GM19043 (cell line): ENCODE data around the gene DDR2.
"Not testable (repeated sequence)": the region's sequence is repeated elsewhere in the genome, so short reads cannot be mapped to it uniquely, and the experiment has no call there.

Source experiments
- ATAC-seq: cut with Tn5 transposase; IDR thresholded peaks from one replicate; pipeline ENCODE4 v1.9.1; 2021; ENCODE audit warnings: low read depth; ENCODE audit not compliant: unreplicated experiment

DDR2 gene

GRCh38 chr1:162753998-162754585 is 121.8 kb downstream of the DDR2 start:
- no peak for ATAC-seq

GRCh38 chr1:162755306-162755705 is 123.0 kb downstream of the DDR2 start:
- no peak for ATAC-seq

GRCh38 chr1:162756523-162756922 is 124.3 kb downstream of the DDR2 start:
- ATAC-seq, result no peak

GRCh38 chr1:162757476-162757875 is 125.2 kb downstream of the DDR2 start:
- no peak for ATAC-seq

GRCh38 chr1:162765788-162766187 is 133.5 kb downstream of the DDR2 start:
- no peak for ATAC-seq

- ATAC-seq, result no peak
Observed at GRCh38 chr1:162772571-162773154, 140.4 kb downstream of the DDR2 start.

- no peak for ATAC-seq
Observed at GRCh38 chr1:162774007-162774406, 141.7 kb downstream of the DDR2 start.

- ATAC-seq, result no peak
Observed at GRCh38 chr1:162779043-162779442, 146.8 kb downstream of the DDR2 start.

- ATAC-seq, result no peak
Observed at GRCh38 chr1:162782671-162783070, 150.4 kb downstream of the DDR2 start.

GRCh38 chr1:162784926-162785325 is 152.7 kb downstream of the DDR2 start:
- not testable (repeated sequence) for ATAC-seq

- ATAC-seq, result not testable (repeated sequence)
Observed at GRCh38 chr1:162788783-162789182, 156.5 kb downstream of the DDR2 start.

- ATAC-seq, result peak; percentile 99
Observed at GRCh38 chr1:162790303-162790984, 158.2 kb downstream of the DDR2 start, which contains the start of gene HSD17B7. HSD17B7 (plus strand) TSS chr1:162790702; CDS start chr1:162790801, 99 bp downstream.

- not testable (repeated sequence) for ATAC-seq
Observed at GRCh38 chr1:162790985-162791357, 158.7 kb downstream of the DDR2 start.

- ATAC-seq, result not testable (repeated sequence)
Observed at GRCh38 chr1:162794284-162794683, 162.0 kb downstream of the DDR2 start.

GRCh38 chr1:162796617-162797279 is 164.5 kb downstream of the DDR2 start:
- not testable (repeated sequence) for ATAC-seq

GRCh38 chr1:162799995-162800830 is 167.9 kb downstream of the DDR2 start:
- not testable (repeated sequence) for ATAC-seq

GRCh38 chr1:162807503-162807902 is 175.2 kb downstream of the DDR2 start:
- not testable (repeated sequence) for ATAC-seq

GRCh38 chr1:162812357-162812756 is 180.1 kb downstream of the DDR2 start:
- ATAC-seq, result not testable (repeated sequence)

GRCh38 chr1:162818136-162818535 is 185.9 kb downstream of the DDR2 start:
- ATAC-seq, result not testable (repeated sequence)

GRCh38 chr1:162818666-162819065 is 186.4 kb downstream of the DDR2 start:
- not testable (repeated sequence) for ATAC-seq
